GM12878 (cell line): ENCODE data around the gene CHCHD6. TPM values are rescaled to one million over a fixed set of nuclear protein-coding genes. Genes with fewer than 3 reads are reported as not detected.

Source experiments
- ATAC-seq: fragments of 200-7000 bp; cut with Tn5 transposase; 3 replicates; pipeline ENCODE4 v1.9.1; 2020; ENCODE audit warnings: mild to moderate bottlenecking, moderate library complexity
- BruUV-seq: library from RNA; stranded (reverse); fragments of 400-500 nt; replicated peaks from 2 replicates; lab custom pipeline; 2021; lab: Mats Ljungman, UMichigan
- CTCF ChIA-PET: fragments of 300-600 bp; sonication (Branson Sonifier 250); formaldehyde crosslinking; extraction: SDS; loops from one replicate; lab custom pipeline; 2021; ENCODE audit warnings: inconsistent platforms; lab: Yijun Ruan, JAX
- POLR2A ChIA-PET: fragments of 350-600 bp; formaldehyde crosslinking; extraction: SDS; loops from one replicate; lab custom pipeline; 2021; ENCODE audit warnings: inconsistent platforms; lab: Charles Lee
- RAD21 ChIA-PET: fragments of 300-600 bp; sonication (Branson Sonifier 250); formaldehyde crosslinking; loops from one replicate; lab custom pipeline; 2023; ENCODE audit warnings: antibody characterized with exemption; ENCODE audit not compliant: unreplicated experiment; lab: Charles Lee
- SMC1A ChIA-PET: fragments of 300-600 bp; sonication (Branson Sonifier 250); formaldehyde crosslinking; loops from one replicate; lab custom pipeline; 2023; ENCODE audit not compliant: unreplicated experiment, uncharacterized antibody; lab: Charles Lee
- DNase-seq: peaks from one replicate; pipeline ENCODE4 v3.0.0-alpha.2; 2011; ENCODE audit warnings: low read depth, low spot score
- FAIRE-seq: peaks from 3 replicates; lab custom pipeline; 2011; peaks lifted over from hg19 to GRCh38; lab: Jason Lieb, UNC
- H2AFZ ChIP-seq: 2 replicates; pipeline ENCODE4 v1.6.0; 2011; ENCODE audit warnings: low read depth, low read length, control low read depth; ENCODE audit not compliant: control insufficient read depth
- H3K27ac ChIP-seq: 2 replicates; pipeline ENCODE4 v1.5.1; 2011; ENCODE audit warnings: control low read depth; ENCODE audit not compliant: control insufficient read depth, insufficient read depth
- H3K27me3 ChIP-seq, 2 experiments: replicated peaks in 1 of 2; 2 replicates each; pipeline versions ENCODE4 v1.6.0 to v1.6.1; 2011; ENCODE audit warnings: low read length in 1 of 2; ENCODE audit not compliant: control insufficient read depth in 2 of 2, insufficient read depth in 2 of 2
- H3K36me3 ChIP-seq, 2 experiments: 2 replicates each; pipeline ENCODE4 v1.5.1; 2011; ENCODE audit warnings: low read length in 1 of 2; ENCODE audit not compliant: control insufficient read depth in 2 of 2, insufficient read depth in 2 of 2
- H3K4me1 ChIP-seq: 2 replicates; pipeline ENCODE4 v1.6.1; 2011; ENCODE audit warnings: mild to moderate bottlenecking, low read length, moderate library complexity, mixed read lengths; ENCODE audit not compliant: control insufficient read depth, insufficient read depth
- H3K4me2 ChIP-seq: 2 replicates; pipeline ENCODE4 v1.6.0; 2011; ENCODE audit warnings: control low read depth; ENCODE audit not compliant: control insufficient read depth, insufficient read depth
- H3K4me3 ChIP-seq: fragments of 200-600 bp; sonication (generic); 2 replicates; pipeline ENCODE4 v1.5.1; 2016
- H3K79me2 ChIP-seq: 2 replicates; pipeline ENCODE4 v1.6.0; 2011; ENCODE audit warnings: low read length; ENCODE audit not compliant: control insufficient read depth, insufficient read depth
- H3K9ac ChIP-seq: 2 replicates; pipeline ENCODE4 v1.8.0; 2011; ENCODE audit warnings: low read length, control low read depth, mixed read lengths; ENCODE audit not compliant: control insufficient read depth, insufficient read depth
- H3K9me3 ChIP-seq: replicated peaks from 3 replicates; pipeline ENCODE4 v1.5.1; 2011; ENCODE audit warnings: mild to moderate bottlenecking, low read length; ENCODE audit not compliant: control insufficient read depth, insufficient read depth
- H4K20me1 ChIP-seq: 2 replicates; pipeline ENCODE4 v1.6.0; 2011; ENCODE audit not compliant: control insufficient read depth, insufficient read depth
- BCL11A ChIP-seq: IDR thresholded peaks from 2 replicates; pipeline ENCODE4 v1.6.1; 2011; ENCODE audit warnings: low read depth, low read length
- BRCA1 ChIP-seq: IDR thresholded peaks from 2 replicates; pipeline ENCODE4 v1.6.1; 2011; ENCODE audit warnings: low read depth, low read length, improper control_type of control experiment
- GATAD2B ChIP-seq: fragments of 450-650 bp; conservative IDR thresholded peaks from 2 replicates; pipeline ENCODE4 v1.6.1; 2017; ENCODE audit warnings: low read depth, mild to moderate bottlenecking, moderate library complexity
- KAT2A ChIP-seq: conservative IDR thresholded peaks from 2 replicates; pipeline ENCODE4 v1.6.1; 2011; ENCODE audit warnings: low read depth, low read length; ENCODE audit not compliant: control insufficient read depth
- NRF1 ChIP-seq: conservative IDR thresholded peaks from 2 replicates; pipeline ENCODE4 v1.6.1; 2011; ENCODE audit warnings: mild to moderate bottlenecking, low read depth, low read length, improper control_type of control experiment
- PKNOX1 ChIP-seq: fragments of 450-650 bp; IDR thresholded peaks from 2 replicates; pipeline ENCODE4 v1.6.1; 2016; ENCODE audit warnings: mild to moderate bottlenecking
- RFX5 ChIP-seq: IDR thresholded peaks from 2 replicates; pipeline ENCODE4 v1.6.1; 2011; ENCODE audit warnings: low read depth, low read length, improper control_type of control experiment
- STAT1 ChIP-seq: fragments of 450-650 bp; conservative IDR thresholded peaks from 2 replicates; pipeline ENCODE4 v1.6.1; 2014; ENCODE audit warnings: antibody characterized with exemption, mild to moderate bottlenecking
- ZBTB40 ChIP-seq: fragments of 450-650 bp; IDR thresholded peaks from 2 replicates; pipeline ENCODE4 v1.6.1; 2016; ENCODE audit warnings: mild to moderate bottlenecking, moderate library complexity, borderline replicate concordance
- WGBS: methylation state at CpG from one replicate; pipeline ENCODE4 v1.1.6; 2016; ENCODE audit warnings: low lambda C conversion rate; ENCODE audit not compliant: insufficient replicate concordance, insufficient coverage; ENCODE audit errors: missing lambda C conversion rate; 5-methylcytosine and 5-hydroxymethylcytosine counted together
- in situ Hi-C: fragments of 300-500 bp; cut with MboI; formaldehyde crosslinking; loops from 9 replicates; pipeline ENCODE4 v1.14.3; 2018; ENCODE audit warnings: mixed read lengths
- intact Hi-C: fragments of 100-400 bp; cut with micrococcal nuclease; formaldehyde crosslinking; loops from one replicate; pipeline ENCODE4 v1.14.2; 2022; ENCODE audit not compliant: unreplicated experiment
- polyA plus RNA-seq, 11 experiments: library from polyadenylated mRNA; depleted of rRNA in 4 of 11; unstranded in 6 of 11; stranded (reverse) in 5 of 11; fragments of >200 nt; fragmentation: Nextera tagmentation in 4 of 11; fragmentation: Illumina TruSeq in 1 of 11; extraction: Ambion mirVana in 4 of 11; extraction: Trizol in 1 of 11; gene quantifications; 1 replicate in 1 of 11; 2 replicates in 10 of 11; pipeline versions ENCODE4 v1.2.1 to v1.2.3, GENCODE V29; 2011 to 2016; ENCODE audit warnings: inconsistent platforms in 2 of 11, missing spikeins in 2 of 11, low read depth in 1 of 11
- total RNA-seq, 4 experiments: library from RNA; depleted of rRNA in 3 of 4; stranded (reverse); fragments of >200 nt in 3 of 4; fragmentation: Illumina TruSeq in 1 of 4; extraction: Trizol in 1 of 4; gene quantifications; 2 replicates each; pipeline versions ENCODE4 v1.2.1 to v1.2.3, GENCODE V29; 2013 to 2021
- TF ChIP-seq, protein P1 (sequence below): IDR thresholded peaks from 2 replicates; pipeline ENCODE4 v1.6.1; 2012; ENCODE audit warnings: low read length, inconsistent platforms
- TF ChIP-seq, protein P2 (sequence below): IDR thresholded peaks from 2 replicates; pipeline ENCODE4 v1.6.1; 2012; ENCODE audit warnings: low read depth, low read length, improper control_type of control experiment

Gene CHCHD6
- total and polyA plus RNA-seq, 10 of the 15 experiments (the other 5 are each of a cell fraction or from before 2014, with no cell fraction given): 2.7 to 16.7 (median 12.3) TPM

- TF ChIP-seq ZBTB40 (no peak), NRF1 (no peak)
- TF ChIP-seq, protein P1, sequence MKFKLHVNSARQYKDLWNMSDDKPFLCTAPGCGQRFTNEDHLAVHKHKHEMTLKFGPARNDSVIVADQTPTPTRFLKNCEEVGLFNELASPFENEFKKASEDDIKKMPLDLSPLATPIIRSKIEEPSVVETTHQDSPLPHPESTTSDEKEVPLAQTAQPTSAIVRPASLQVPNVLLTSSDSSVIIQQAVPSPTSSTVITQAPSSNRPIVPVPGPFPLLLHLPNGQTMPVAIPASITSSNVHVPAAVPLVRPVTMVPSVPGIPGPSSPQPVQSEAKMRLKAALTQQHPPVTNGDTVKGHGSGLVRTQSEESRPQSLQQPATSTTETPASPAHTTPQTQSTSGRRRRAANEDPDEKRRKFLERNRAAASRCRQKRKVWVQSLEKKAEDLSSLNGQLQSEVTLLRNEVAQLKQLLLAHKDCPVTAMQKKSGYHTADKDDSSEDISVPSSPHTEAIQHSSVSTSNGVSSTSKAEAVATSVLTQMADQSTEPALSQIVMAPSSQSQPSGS: no peak
Observed at GRCh38 chr3:126723801-126724200, 19.8 kb downstream of the CHCHD6 start (continued).

- DNase-seq (no peak), FAIRE-seq (no peak), ATAC-seq (no peak)
- CTCF ChIA-PET: no interaction called here
- no TSS peak for BruUV-seq
- H3K4me3 ChIP-seq: no peak overlapping the region
- H3K27ac ChIP-seq: no peak overlapping the region
- no peaks in the 10 kb centered on the region; the same call in 2 of the 3 replicates for H3K9me3 ChIP-seq
- H3K79me2 ChIP-seq: no peaks in the 10 kb centered on the region
- 94% methylated on average over 1 of the region's 1 CpG for WGBS
- SMC1A ChIA-PET: no interaction called here
- in situ Hi-C loops: no loop called here
- peaks cover 4% of the 10 kb centered on the region; the same call in 1 of the 2 replicates for H3K4me1 ChIP-seq
- no peaks in the 10 kb centered on the region for H4K20me1 ChIP-seq
- no peak overlapping the region for H3K9ac ChIP-seq
- no peaks in the 10 kb centered on the region for H3K27me3 ChIP-seq
- TF ChIP-seq, protein P2, sequence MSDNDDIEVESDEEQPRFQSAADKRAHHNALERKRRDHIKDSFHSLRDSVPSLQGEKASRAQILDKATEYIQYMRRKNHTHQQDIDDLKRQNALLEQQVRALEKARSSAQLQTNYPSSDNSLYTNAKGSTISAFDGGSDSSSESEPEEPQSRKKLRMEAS: no peak
- no peak for TF ChIP-seq GATAD2B
- no peak for TF ChIP-seq KAT2A
- TF ChIP-seq BCL11A: no peak
- no peak for TF ChIP-seq STAT1
- no peak for TF ChIP-seq RFX5
- no peak for TF ChIP-seq ZBTB40
- TF ChIP-seq PKNOX1: no peak
- no peak for TF ChIP-seq BRCA1
- H3K4me2 ChIP-seq: no peak overlapping the region
- peaks cover 0 to 6% of the 10 kb centered on the region in 2 experiments; a peak in 1 of 4 replicates for H3K36me3 ChIP-seq
- H2AFZ ChIP-seq: no peak overlapping the region
- POLR2A ChIA-PET: interaction anchor here (0.6 kb wide), 1 partner anchor 10 kb away, joined by 3 read pairs; no protein-coding TSS in a partner anchor
- intact Hi-C loops: no loop called here
- RAD21 ChIA-PET: no interaction called here
Observed at GRCh38 chr3:126728680-126729079, 24.6 kb downstream of the CHCHD6 start.
